GM18873 (cell line): ENCODE measurements around the gene MTUS2.
"Not testable (repeated sequence)": the region's sequence is repeated elsewhere in the genome, so short reads cannot be mapped to it uniquely, and the experiment has no call there.

Experiments used
- ATAC-seq: cut with Tn5 transposase; IDR thresholded peaks from one replicate; pipeline ENCODE4 v1.9.1; 2021; ENCODE audit warnings: mild to moderate bottlenecking, moderate library complexity, moderate number of reproducible peaks; ENCODE audit not compliant: unreplicated experiment, low FRiP score

The MTUS2 gene

GRCh38 chr13:28955264-28955966 lies 135.3 kb downstream of the MTUS2 start:
- no peak for ATAC-seq

GRCh38 chr13:28958018-28958417 lies 137.9 kb downstream of the MTUS2 start:
- ATAC-seq: no peak

- no peak for ATAC-seq
Measured at GRCh38 chr13:28958441-28958840, 138.3 kb downstream of the MTUS2 start.

- ATAC-seq: no peak
Measured at GRCh38 chr13:28964052-28964451, 143.9 kb downstream of the MTUS2 start.

GRCh38 chr13:28964803-28965202 lies 144.7 kb downstream of the MTUS2 start:
- ATAC-seq: no peak

- ATAC-seq: no peak
Measured at GRCh38 chr13:28967029-28967915, 147.1 kb downstream of the MTUS2 start.

GRCh38 chr13:28976195-28976594 lies 156.1 kb downstream of the MTUS2 start:
- no peak for ATAC-seq

GRCh38 chr13:28976636-28977035 lies 156.5 kb downstream of the MTUS2 start:
- no peak for ATAC-seq

- ATAC-seq: no peak
Measured at GRCh38 chr13:28978574-28978973, 158.4 kb downstream of the MTUS2 start.

- ATAC-seq: no peak
Measured at GRCh38 chr13:28981530-28981929, 161.4 kb downstream of the MTUS2 start.

GRCh38 chr13:28983641-28984040 lies 163.5 kb downstream of the MTUS2 start:
- ATAC-seq: no peak

- no peak for ATAC-seq
Measured at GRCh38 chr13:28984326-28984725, 164.2 kb downstream of the MTUS2 start.

- no peak for ATAC-seq
Measured at GRCh38 chr13:28984825-28985224, 164.7 kb downstream of the MTUS2 start.

- ATAC-seq: not testable (repeated sequence)
Measured at GRCh38 chr13:28990378-28990777, 170.2 kb downstream of the MTUS2 start.

- ATAC-seq: no peak
Measured at GRCh38 chr13:28991764-28992163, 171.6 kb downstream of the MTUS2 start.

- ATAC-seq: no peak
Measured at GRCh38 chr13:29000826-29001225, 180.7 kb downstream of the MTUS2 start.

- no peak for ATAC-seq
Measured at GRCh38 chr13:29005035-29005762, 185.1 kb downstream of the MTUS2 start.

GRCh38 chr13:29005763-29006120 lies 185.6 kb downstream of the MTUS2 start:
- ATAC-seq: no peak

GRCh38 chr13:29006359-29006850 lies 186.3 kb downstream of the MTUS2 start:
- ATAC-seq: no peak

- ATAC-seq: no peak
Measured at GRCh38 chr13:29008296-29008695, 188.2 kb downstream of the MTUS2 start.

- no peak for ATAC-seq
Measured at GRCh38 chr13:29020314-29020713, 200.2 kb downstream of the MTUS2 start.
